ENCODE data around the gene TMEM151A.
"Not testable (repeated sequence)": the region's sequence is repeated elsewhere in the genome, so short reads cannot be mapped to it uniquely, and the experiment has no call there.

Gene TMEM151A

GRCh38 chr11:66297610-66298009 lies 5.9 kb downstream of the TMEM151A start:
- DNase-seq (ENCODE audit: extremely low read depth in 1 of 2, low read depth in 1 of 2): no peak

GRCh38 chr11:66299186-66299585 lies 7.5 kb downstream of the TMEM151A start:
- no peak for DNase-seq (ENCODE audit: extremely low read depth in 1 of 2, low read depth in 1 of 2)

GRCh38 chr11:66302656-66303055 lies 11.0 kb downstream of the TMEM151A start:
- DNase-seq (ENCODE audit: extremely low read depth in 1 of 2, low read depth in 1 of 2): no peak

GRCh38 chr11:66309475-66309874 lies 17.8 kb downstream of the TMEM151A start:
- no peak for DNase-seq (ENCODE audit: extremely low read depth in 1 of 2, low read depth in 1 of 2)

GRCh38 chr11:66310324-66310723 lies 18.6 kb downstream of the TMEM151A start:
- DNase-seq (ENCODE audit: extremely low read depth in 1 of 2, low read depth in 1 of 2): no peak

GRCh38 chr11:66310803-66311440 lies 19.2 kb downstream of the TMEM151A start:
- not testable (repeated sequence) for DNase-seq (ENCODE audit: extremely low read depth in 1 of 2, low read depth in 1 of 2)

GRCh38 chr11:66311470-66311964 lies 19.8 kb downstream of the TMEM151A start:
- no peak for DNase-seq (ENCODE audit: extremely low read depth in 1 of 2, low read depth in 1 of 2)

- DNase-seq (ENCODE audit: extremely low read depth in 1 of 2, low read depth in 1 of 2): peak; percentile 93 to 96
Observed at GRCh38 chr11:66311965-66312548, 20.4 kb downstream of the TMEM151A start.

GRCh38 chr11:66312549-66313320 lies 21.0 kb downstream of the TMEM151A start:
- peak; percentile 87 to 94 for DNase-seq (ENCODE audit: extremely low read depth in 1 of 2, low read depth in 1 of 2)

- DNase-seq (ENCODE audit: extremely low read depth in 1 of 2, low read depth in 1 of 2): no peak
Observed at GRCh38 chr11:66313321-66314185, 21.9 kb downstream of the TMEM151A start.

- no peak for DNase-seq (ENCODE audit: extremely low read depth in 1 of 2, low read depth in 1 of 2)
Observed at GRCh38 chr11:66314186-66314501, 22.4 kb downstream of the TMEM151A start.

- no peak for DNase-seq (ENCODE audit: extremely low read depth in 1 of 2, low read depth in 1 of 2)
Observed at GRCh38 chr11:66314561-66315497, 23.1 kb downstream of the TMEM151A start.

GRCh38 chr11:66315498-66315885 lies 23.8 kb downstream of the TMEM151A start:
- DNase-seq (ENCODE audit: extremely low read depth in 1 of 2, low read depth in 1 of 2): no peak

- DNase-seq (ENCODE audit: extremely low read depth in 1 of 2, low read depth in 1 of 2): no peak
Observed at GRCh38 chr11:66315921-66316811, 24.5 kb downstream of the TMEM151A start.

GRCh38 chr11:66316849-66317251 lies 25.2 kb downstream of the TMEM151A start, which contains the start of gene CD248:
TSS of gene CD248 (minus strand) at chr11:66317044. CDS start at chr11:66317027, 17 bp downstream.
- no peak for DNase-seq (ENCODE audit: extremely low read depth in 1 of 2, low read depth in 1 of 2)

GRCh38 chr11:66317322-66317722 lies 25.6 kb downstream of the TMEM151A start:
- DNase-seq (ENCODE audit: extremely low read depth in 1 of 2, low read depth in 1 of 2): no peak

- peak in 1 of 2 donors; percentile 69 for DNase-seq (ENCODE audit: extremely low read depth in 1 of 2, low read depth in 1 of 2)
Observed at GRCh38 chr11:66317723-66318599, 26.3 kb downstream of the TMEM151A start.

GRCh38 chr11:66318600-66318970 lies 26.9 kb downstream of the TMEM151A start:
- DNase-seq (ENCODE audit: extremely low read depth in 1 of 2, low read depth in 1 of 2): no peak

Measured in stimulated activated CD8-positive, alpha-beta memory T cell treated with anti-CD3 and anti-CD28 coated beads, Interleukin-7, amount 100 ng/mL, for 48 hours (primary cell).